Hepatocyte (in vitro differentiated cells): ENCODE measurements around the gene HEPHL1.

ENCODE experiments used
- EZH2 ChIP-seq: fragments of 200-600 bp; sonication (generic); IDR thresholded peaks from 2 replicates; pipeline ENCODE4 v1.6.1; 2016; ENCODE audit warnings: antibody characterized with exemption, mild to moderate bottlenecking, borderline replicate concordance
- TF ChIP-seq, protein P1 (sequence below): fragments of 200-600 bp; sonication (generic); IDR thresholded peaks from 2 replicates; pipeline ENCODE4 v1.5.1; 2016; ENCODE audit warnings: antibody characterized with exemption, mild to moderate bottlenecking; ENCODE audit not compliant: poor library complexity

DNA sequence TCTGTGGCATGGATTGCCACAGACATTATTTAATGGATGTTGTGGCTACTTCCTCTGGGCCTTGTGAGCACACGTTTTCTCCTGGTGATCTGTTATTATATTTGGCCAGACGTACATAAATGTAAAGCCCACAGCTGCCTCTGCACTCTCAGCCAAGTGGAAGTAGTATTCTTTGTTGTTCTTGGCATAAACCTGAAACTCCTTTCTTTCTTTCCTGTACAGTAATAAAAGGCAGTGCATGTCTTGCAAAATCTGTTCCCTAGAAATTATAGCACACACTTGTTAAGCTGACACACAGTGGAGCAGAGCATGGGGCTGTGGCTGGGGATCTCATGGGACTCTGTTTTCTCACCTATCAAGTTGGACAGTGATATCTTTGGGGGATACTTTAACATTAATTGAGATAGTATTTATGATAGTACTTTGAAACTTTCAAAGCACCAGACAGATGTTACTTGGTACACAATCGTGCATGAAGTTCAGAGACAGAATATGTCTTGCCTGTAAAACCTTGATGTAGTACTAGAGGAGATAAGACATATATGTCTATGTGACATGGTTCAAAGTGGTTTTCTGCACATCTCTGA lies 128.4 kb downstream of the HEPHL1 start:
- TF ChIP-seq, protein P1, sequence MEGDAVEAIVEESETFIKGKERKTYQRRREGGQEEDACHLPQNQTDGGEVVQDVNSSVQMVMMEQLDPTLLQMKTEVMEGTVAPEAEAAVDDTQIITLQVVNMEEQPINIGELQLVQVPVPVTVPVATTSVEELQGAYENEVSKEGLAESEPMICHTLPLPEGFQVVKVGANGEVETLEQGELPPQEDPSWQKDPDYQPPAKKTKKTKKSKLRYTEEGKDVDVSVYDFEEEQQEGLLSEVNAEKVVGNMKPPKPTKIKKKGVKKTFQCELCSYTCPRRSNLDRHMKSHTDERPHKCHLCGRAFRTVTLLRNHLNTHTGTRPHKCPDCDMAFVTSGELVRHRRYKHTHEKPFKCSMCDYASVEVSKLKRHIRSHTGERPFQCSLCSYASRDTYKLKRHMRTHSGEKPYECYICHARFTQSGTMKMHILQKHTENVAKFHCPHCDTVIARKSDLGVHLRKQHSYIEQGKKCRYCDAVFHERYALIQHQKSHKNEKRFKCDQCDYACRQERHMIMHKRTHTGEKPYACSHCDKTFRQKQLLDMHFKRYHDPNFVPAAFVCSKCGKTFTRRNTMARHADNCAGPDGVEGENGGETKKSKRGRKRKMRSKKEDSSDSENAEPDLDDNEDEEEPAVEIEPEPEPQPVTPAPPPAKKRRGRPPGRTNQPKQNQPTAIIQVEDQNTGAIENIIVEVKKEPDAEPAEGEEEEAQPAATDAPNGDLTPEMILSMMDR: no peak
- no peak for TF ChIP-seq EZH2
